Sigmoid colon (tissue), 7 donors: ENCODE measurements around the gene PLXNA1. TPM values are rescaled to one million over a fixed set of nuclear protein-coding genes. Genes with fewer than 3 reads are reported as not detected.

Experiments
- DNase-seq: peaks from one replicate; pipeline ENCODE4 v3.0.0-alpha.2; 2019
- H3K27ac ChIP-seq, 4 donors: fragments of 200-600 bp; sonication (generic); one replicate each; pipeline ENCODE4 v1.5.1; 2016 to 2019; ENCODE audit warnings: mild to moderate bottlenecking in 1 of 4
- H3K27me3 ChIP-seq, 3 donors: fragments of 200-600 bp; sonication (generic); one replicate each; pipeline ENCODE4 v1.5.1; 2019; ENCODE audit warnings: mild to moderate bottlenecking in 1 of 3
- H3K36me3 ChIP-seq, 4 donors: fragments of 200-600 bp; sonication (generic); one replicate each; pipeline ENCODE4 v1.5.1; 2016 to 2019
- H3K4me1 ChIP-seq, 4 donors: fragments of 200-600 bp; sonication (generic); one replicate each; pipeline ENCODE4 v1.5.1; 2017 to 2019
- H3K4me3 ChIP-seq, 4 donors: fragments of 200-600 bp; sonication (generic); one replicate each; pipeline ENCODE4 v1.5.1; 2017 to 2019; ENCODE audit warnings: mild to moderate bottlenecking in 2 of 4, moderate library complexity in 1 of 4
- H3K9me3 ChIP-seq, 4 donors: fragments of 200-600 bp in 3 of 4; sonication (generic) in 3 of 4; one replicate each; pipeline versions ENCODE4 v1.5.1 to v1.6.1; 2013 to 2019
- EP300 ChIP-seq, 4 donors: sonication (generic); formaldehyde crosslinking; IDR thresholded peaks; one replicate each; pipeline ENCODE4 v1.6.1; 2017; ENCODE audit warnings: antibody characterized with exemption in 4 of 4
- POLR2A ChIP-seq, 2 donors: fragments of 450-650 bp; IDR thresholded peaks; one replicate each; pipeline ENCODE4 v1.6.1; 2016; ENCODE audit warnings: antibody characterized with exemption in 2 of 2, mild to moderate bottlenecking in 2 of 2, moderate library complexity in 2 of 2
- POLR2AphosphoS5 ChIP-seq, 4 donors: sonication (generic); formaldehyde crosslinking; IDR thresholded peaks; one replicate each; pipeline ENCODE4 v1.6.1; 2017; ENCODE audit warnings: antibody characterized with exemption in 4 of 4
- WGBS, 2 donors: extraction: QIAGEN DNeasy Blood & Tissue Kit; methylation state at CpG; one replicate each; pipeline ENCODE4 v1.1.7; 2013; 5-methylcytosine and 5-hydroxymethylcytosine counted together
- intact Hi-C: fragments of 100-400 bp; cut with DNase I; formaldehyde crosslinking; loops from one replicate; pipeline ENCODE4 v1.15.1; 2023
- polyA plus RNA-seq, 3 donors: library from polyadenylated mRNA; stranded (reverse); fragments of 200-250 nt; gene quantifications; one replicate each; pipeline ENCODE4 v1.2.3, GENCODE V29; 2013
- total RNA-seq, 4 donors: library from RNA; depleted of rRNA; stranded (reverse); fragments of >200 nt; gene quantifications; one replicate each; pipeline ENCODE4 v1.1.0, GENCODE V29; 2016
- TF ChIP-seq, protein P1 (sequence below), 4 experiments: fragments of 450-650 bp in 3 of 4; fragments of 200-600 bp in 1 of 4; IDR thresholded peaks; one replicate each; pipeline ENCODE4 v1.5.1; 2016 to 2019; ENCODE audit warnings: antibody characterized with exemption in 4 of 4, mild to moderate bottlenecking in 3 of 4, moderate library complexity in 2 of 4
- donor health status: healthy with polysubstance abuse.
- donor health status: Bipolar disorder and iron deficiency.
- donor health status: healthy.

PLXNA1 gene
- total and polyA plus RNA-seq, 7 donors: 0.60 to 29.6 (median 8.2) TPM

DNA sequence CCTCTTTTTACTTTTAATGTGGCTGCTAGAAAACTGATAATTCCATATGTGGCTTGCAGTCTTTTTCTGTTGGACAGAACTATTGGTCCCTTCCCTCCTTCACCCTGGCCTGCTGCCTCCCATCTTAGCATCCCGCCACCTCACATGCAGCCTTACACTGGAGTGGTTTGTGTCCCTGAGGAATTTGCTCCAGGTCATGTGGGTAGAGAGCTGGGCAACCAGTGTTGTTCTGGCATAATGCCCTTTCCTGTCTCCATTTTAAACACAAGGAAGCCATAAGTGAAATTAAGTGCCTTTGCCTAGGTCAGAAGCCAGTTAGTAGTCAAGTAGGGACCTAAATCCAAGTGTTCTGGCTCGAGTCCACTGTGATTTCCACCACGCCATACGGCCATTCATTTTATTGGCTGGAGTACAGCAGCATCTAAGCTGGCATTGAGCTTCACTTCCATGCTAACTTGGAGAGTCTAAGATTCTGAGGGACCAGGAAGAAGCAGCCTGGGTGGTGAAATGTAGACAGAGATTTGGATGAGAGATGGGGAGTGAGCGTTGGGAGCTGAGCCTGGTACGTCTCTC lies 46.0 kb upstream of the PLXNA1 start:
- Histone ChIP-seq H3K27me3 (no peaks in the 10 kb centered on the region), H3K27ac (no peak overlapping the region), H3K36me3 (no peaks in the 10 kb centered on the region), H3K9me3 (no peaks in the 10 kb centered on the region), H3K4me1 (peaks cover 0 to 14% (median 7%) of the 10 kb centered on the region in 4 donors), H3K4me3 (no peak overlapping the region)
- WGBS, 2 donors: 89 to 91% methylated on average over 6 of the region's 6 CpGs
- intact Hi-C loops: no loop called here
- DNase-seq: peak; percentile 43
- TF ChIP-seq EP300 (IDR thresholded peaks at IDR 0.05): no peak
- TF ChIP-seq POLR2A (IDR thresholded peaks at IDR 0.05): no peak
- TF ChIP-seq POLR2AphosphoS5 (IDR thresholded peaks at IDR 0.05): no peak
- TF ChIP-seq, protein P1, sequence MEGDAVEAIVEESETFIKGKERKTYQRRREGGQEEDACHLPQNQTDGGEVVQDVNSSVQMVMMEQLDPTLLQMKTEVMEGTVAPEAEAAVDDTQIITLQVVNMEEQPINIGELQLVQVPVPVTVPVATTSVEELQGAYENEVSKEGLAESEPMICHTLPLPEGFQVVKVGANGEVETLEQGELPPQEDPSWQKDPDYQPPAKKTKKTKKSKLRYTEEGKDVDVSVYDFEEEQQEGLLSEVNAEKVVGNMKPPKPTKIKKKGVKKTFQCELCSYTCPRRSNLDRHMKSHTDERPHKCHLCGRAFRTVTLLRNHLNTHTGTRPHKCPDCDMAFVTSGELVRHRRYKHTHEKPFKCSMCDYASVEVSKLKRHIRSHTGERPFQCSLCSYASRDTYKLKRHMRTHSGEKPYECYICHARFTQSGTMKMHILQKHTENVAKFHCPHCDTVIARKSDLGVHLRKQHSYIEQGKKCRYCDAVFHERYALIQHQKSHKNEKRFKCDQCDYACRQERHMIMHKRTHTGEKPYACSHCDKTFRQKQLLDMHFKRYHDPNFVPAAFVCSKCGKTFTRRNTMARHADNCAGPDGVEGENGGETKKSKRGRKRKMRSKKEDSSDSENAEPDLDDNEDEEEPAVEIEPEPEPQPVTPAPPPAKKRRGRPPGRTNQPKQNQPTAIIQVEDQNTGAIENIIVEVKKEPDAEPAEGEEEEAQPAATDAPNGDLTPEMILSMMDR (IDR thresholded peaks at IDR 0.05): no peak

DNA sequence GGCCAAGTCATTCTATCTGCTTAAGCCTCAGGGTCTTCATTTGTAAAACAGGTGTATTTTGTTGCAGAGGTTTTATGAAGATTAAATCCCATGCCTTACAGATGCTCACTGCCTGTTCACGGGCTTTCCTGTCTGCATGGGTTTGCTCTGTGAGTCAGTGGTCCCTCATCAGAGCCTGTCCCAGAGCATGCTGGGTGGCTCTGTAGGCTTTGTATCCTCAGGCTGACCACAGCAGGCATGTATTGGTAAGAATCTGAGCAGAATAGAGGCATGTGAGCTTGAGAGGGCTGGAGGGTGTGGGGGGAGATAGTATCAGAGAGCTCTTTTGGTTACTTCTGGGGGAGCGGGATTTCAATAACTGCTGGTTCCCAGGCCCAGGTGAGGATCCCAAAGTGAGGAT lies 45.4 kb upstream of the PLXNA1 start:
- H3K36me3 ChIP-seq: no peaks in the 10 kb centered on the region
- 98 to 99% methylated on average over 2 of the region's 2 CpGs for WGBS, 2 donors
- intact Hi-C loops: no loop called here
- H3K4me3 ChIP-seq: no peak overlapping the region
- no peaks in the 10 kb centered on the region for H3K9me3 ChIP-seq
- peaks cover 0 to 14% (median 7%) of the 10 kb centered on the region in 4 donors for H3K4me1 ChIP-seq
- TF ChIP-seq, protein P1 (IDR thresholded peaks at IDR 0.05): no peak
- no peak for TF ChIP-seq EP300 (IDR thresholded peaks at IDR 0.05)
- TF ChIP-seq POLR2AphosphoS5 (IDR thresholded peaks at IDR 0.05): no peak
- no peak for TF ChIP-seq POLR2A (IDR thresholded peaks at IDR 0.05)
- H3K27me3 ChIP-seq: no peaks in the 10 kb centered on the region
- H3K27ac ChIP-seq: no peak overlapping the region
- DNase-seq: peak; percentile 15

DNA sequence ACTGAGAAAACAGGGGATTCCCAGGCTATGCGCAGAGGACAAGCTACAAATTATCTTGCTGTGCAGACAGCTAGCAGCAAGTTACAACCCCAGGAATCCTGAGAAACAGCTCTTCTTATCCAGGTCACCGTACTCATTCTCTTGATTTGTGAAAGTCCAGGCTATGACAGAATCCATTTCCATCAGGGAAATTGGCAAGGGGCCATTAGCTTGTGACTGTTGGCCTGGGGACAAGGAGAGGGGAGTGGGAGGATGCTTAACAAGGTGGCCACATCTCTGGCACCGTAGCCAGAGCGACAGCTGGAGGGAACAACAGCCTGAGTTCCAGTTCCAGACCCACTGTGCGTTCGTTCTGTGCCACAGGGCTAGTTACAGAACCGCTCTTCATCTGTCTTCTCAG lies 44.9 kb upstream of the PLXNA1 start:
- DNase-seq: peak; percentile 52
- no peaks in the 10 kb centered on the region for H3K9me3 ChIP-seq
- WGBS, 2 donors: 77 to 87% methylated on average over 7 of the region's 7 CpGs

DNA sequence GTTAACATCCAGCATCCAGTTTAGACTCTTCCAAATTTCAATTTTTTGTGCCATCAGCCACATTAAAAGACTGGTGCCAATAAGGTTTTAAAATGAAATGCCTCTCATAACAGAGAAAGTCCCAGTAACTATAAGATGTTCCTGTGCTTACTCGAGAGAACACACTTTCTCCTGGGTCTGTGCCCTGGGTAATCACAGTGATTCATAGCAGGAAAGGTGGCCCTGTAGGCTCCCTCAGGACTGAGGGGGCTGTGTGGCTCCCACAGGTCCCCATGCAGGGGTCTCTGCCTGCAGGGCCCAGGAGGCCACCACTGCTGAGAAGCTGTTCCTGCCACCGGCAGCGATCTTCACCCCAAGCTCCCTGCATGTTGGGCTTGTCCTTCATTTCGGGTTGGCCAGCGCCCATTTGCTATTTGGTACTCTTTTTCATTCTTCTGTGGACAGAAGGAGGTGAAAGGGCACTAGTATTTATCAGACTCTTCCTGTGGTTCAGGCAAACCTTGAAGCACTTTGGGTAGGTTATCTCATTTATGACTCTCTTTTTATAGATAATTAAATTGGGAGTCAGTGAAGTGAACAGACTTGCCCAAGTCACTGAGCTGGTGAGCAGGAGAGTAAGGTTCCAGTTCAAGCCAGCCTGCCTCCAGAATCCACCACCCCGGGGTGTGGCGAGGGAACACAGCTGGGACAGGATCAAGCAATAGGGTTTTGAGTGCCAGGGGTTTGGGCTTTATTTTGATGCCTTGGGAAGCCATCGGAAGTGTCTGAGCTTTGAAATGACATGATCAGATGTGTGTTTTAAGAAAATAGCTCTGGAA lies 44.2 kb upstream of the PLXNA1 start:
- Histone ChIP-seq H3K36me3 (no peaks in the 10 kb centered on the region), H3K4me3 (no peak overlapping the region), H3K4me1 (peaks cover 0 to 14% (median 7%) of the 10 kb centered on the region in 4 donors), H3K27me3 (no peaks in the 10 kb centered on the region), H3K27ac (no peak overlapping the region), H3K9me3 (no peaks in the 10 kb centered on the region)
- TF ChIP-seq POLR2A (IDR thresholded peaks at IDR 0.05) (no peak), POLR2AphosphoS5 (IDR thresholded peaks at IDR 0.05) (no peak), EP300 (IDR thresholded peaks at IDR 0.05) (no peak)
- TF ChIP-seq, protein P1 (IDR thresholded peaks at IDR 0.05): no peak
- peak; percentile 46 for DNase-seq
- WGBS, 2 donors: 57 to 77% methylated on average over 8 of the region's 8 CpGs
- intact Hi-C loops: no loop called here

More for the DNA sequence above, 44.9 kb upstream of the PLXNA1 start:
- intact Hi-C loops: no loop called here
- Histone ChIP-seq H3K36me3 (no peaks in the 10 kb centered on the region), H3K4me3 (no peak overlapping the region), H3K4me1 (peaks cover 0 to 14% (median 7%) of the 10 kb centered on the region in 4 donors), H3K27me3 (no peaks in the 10 kb centered on the region), H3K27ac (no peak overlapping the region)
- no peak for TF ChIP-seq EP300 (IDR thresholded peaks at IDR 0.05)
- no peak for TF ChIP-seq POLR2AphosphoS5 (IDR thresholded peaks at IDR 0.05)
- TF ChIP-seq, protein P1 (IDR thresholded peaks at IDR 0.05): no peak
- no peak for TF ChIP-seq POLR2A (IDR thresholded peaks at IDR 0.05)
